ENCODE measurements around the gene ABHD12B.

The ABHD12B gene

GRCh38 chr14:50871914-50872732 lies at the start of gene ABHD12B:
ABHD12B (plus strand) TSS chr14:50872053; CDS start chr14:50872175, 122 bp downstream.
- no peak for DNase-seq

DNA sequence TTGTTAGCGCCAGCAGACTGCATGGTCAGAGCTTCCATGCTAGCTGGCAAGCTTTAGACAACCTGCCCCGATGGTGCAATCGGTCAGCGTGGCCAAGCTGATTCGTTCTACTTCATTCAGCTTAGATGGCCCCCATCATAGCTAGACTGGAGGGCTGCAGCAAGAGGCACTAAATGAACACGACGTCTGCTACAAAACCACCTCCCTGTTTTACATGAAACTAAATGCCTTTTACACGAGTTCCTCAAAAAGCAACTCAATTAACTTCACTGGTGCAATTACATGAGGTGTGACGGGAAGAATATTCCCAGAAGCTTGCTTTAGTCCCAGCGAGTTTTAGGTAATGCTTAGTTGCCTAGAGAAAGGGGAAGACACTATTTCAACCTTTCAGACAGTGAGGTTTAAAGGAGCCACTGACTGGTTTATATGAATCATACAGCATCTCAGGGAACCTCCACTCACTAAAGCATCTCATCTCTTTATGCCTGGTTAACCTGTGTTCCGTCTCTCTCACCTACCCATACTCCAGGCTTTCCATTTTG lies 49.3 kb upstream of the ABHD12B start:
- no peak for DNase-seq

DNA sequence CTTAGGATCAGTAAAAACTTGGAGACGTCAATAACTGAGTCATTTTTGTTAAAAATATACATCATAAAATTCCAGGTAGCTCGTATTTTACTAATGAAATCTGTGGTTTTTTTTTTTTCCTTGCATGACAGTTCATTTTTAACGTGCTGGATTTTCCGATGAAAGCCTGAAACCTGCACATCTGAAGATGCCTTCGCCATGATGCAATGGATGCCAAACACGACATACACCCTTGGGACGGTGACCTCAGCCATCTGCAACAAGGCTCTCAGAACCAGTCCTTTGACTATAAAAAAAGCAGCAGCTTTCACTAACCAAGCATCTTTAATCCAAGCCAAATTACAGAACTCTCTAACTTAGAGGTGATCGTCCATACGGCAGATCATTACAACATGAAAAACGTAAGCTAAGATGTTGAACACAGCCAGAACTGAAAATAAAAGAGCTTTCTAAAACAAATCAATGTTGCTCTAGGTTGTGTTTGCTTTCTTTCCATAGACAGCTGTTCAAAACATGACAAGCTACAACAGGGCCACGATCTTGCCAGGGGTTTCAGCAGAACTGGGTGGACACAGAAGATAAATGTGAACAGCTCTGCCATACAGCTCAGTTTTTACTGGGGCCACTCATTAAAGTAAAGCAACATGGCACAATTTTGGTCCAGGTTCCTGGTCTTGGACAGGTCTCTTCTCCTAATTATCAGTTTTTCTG lies 48.6 kb upstream of the ABHD12B start:
- DNase-seq, result no peak

- DNase-seq, result peak in 1 of 2 donors; percentile 34
Measured at GRCh38 chr14:50823762-50824636, 47.9 kb upstream of the ABHD12B start.

GRCh38 chr14:50825307-50825706 lies 46.5 kb upstream of the ABHD12B start:
- no peak for DNase-seq

- no peak for DNase-seq
Measured at GRCh38 chr14:50826681-50827080, 45.2 kb upstream of the ABHD12B start.

- DNase-seq, result no peak
Measured at GRCh38 chr14:50828721-50829488, 42.9 kb upstream of the ABHD12B start.

- no peak for DNase-seq
Measured at GRCh38 chr14:50829489-50830043, 42.3 kb upstream of the ABHD12B start.

- peak; percentile 57 to 65 for DNase-seq
Measured at GRCh38 chr14:50830044-50830931, 41.6 kb upstream of the ABHD12B start.

GRCh38 chr14:50830932-50831725 lies 40.7 kb upstream of the ABHD12B start, which contains the start of gene NIN:
NIN (minus strand) TSS chr14:50831162; CDS start chr14:50822056, 9,106 bp downstream.
- DNase-seq, result peak; percentile 67 to 74

GRCh38 chr14:50831726-50832168 lies 40.1 kb upstream of the ABHD12B start:
- DNase-seq, result no peak

- DNase-seq, result no peak
Measured at GRCh38 chr14:50832935-50833630, 38.8 kb upstream of the ABHD12B start.

GRCh38 chr14:50834802-50835276 lies 37.0 kb upstream of the ABHD12B start:
- DNase-seq, result no peak

- DNase-seq, result peak; percentile 36 to 52
Measured at GRCh38 chr14:50835280-50835679, 36.6 kb upstream of the ABHD12B start.

- DNase-seq, result no peak
Measured at GRCh38 chr14:50836515-50836914, 35.3 kb upstream of the ABHD12B start.

DNA sequence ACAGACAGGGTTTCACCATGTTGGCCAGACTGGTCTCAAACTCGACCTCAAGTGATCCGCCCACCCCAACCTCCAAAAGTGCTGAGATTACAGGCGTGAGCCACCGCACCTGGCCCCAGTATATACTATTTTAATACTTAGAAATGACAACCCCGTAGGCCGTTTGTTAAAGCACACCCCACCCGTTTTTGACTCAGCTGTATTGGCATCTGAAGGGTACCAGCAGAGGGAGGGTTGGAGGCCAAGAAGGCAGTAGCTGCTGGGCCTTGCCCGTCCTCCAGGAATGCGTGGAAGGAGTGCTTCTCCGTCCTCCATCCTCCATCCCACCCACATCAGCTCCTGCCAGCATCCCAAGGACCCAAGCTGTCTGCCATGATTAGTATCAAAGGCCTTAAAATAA lies 34.6 kb upstream of the ABHD12B start:
- DNase-seq, result no peak

DNA sequence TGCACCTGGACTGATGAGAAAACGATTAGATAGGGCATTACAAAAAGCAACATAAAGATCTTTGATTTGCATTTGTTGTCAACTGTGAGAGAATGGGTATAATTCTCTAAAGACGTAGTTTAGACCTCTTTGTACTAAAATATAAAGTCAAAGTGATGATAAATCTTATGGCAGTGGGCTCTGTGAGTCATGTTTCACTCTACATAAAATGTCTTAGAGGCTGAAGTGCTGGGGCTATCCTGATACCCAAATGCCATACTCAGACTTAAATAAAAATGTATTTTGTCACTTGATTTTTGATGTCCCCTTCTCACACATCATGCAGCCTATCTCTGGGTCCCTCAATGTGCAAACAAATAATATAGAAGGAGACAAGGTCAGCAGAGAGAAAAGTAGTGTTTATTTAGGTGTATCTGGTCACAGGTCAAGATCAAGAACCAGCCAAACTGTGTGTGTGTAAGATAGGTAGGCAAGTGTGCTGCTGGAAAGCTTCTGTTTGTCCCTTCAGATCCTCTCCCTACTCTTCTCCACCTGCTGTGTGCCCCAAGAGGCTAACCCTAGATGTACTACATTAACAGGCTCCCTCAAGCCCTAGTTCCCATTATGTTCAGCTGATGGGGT lies 33.9 kb upstream of the ABHD12B start:
- DNase-seq, result no peak

GRCh38 chr14:50839048-50839447 lies 32.8 kb upstream of the ABHD12B start:
- no peak for DNase-seq

All from CD4-positive, alpha-beta T cell treated with Interferon alpha-2 for 1 hour (primary cell).